Keratinocyte (primary cell): ENCODE results near the gene EYS. TPM values are rescaled to one million over a fixed set of nuclear protein-coding genes. Genes with fewer than 3 reads are reported as not detected.

Experiments
- DNase-seq: peaks from one replicate; pipeline ENCODE4 v3.0.0-alpha.2; 2011; ENCODE audit warnings: low read depth, missing footprints, low spot score
- FAIRE-seq: peaks from 2 replicates; lab custom pipeline; 2011; peaks lifted over from hg19 to GRCh38; lab: Jason Lieb, UNC
- H2AFZ ChIP-seq: 2 replicates; pipeline ENCODE4 v1.6.0; 2012; ENCODE audit warnings: low read length, control low read depth, inconsistent platforms; ENCODE audit not compliant: control insufficient read depth
- H3K27ac ChIP-seq: 2 replicates; pipeline ENCODE4 v1.5.1; 2011; ENCODE audit warnings: low read length; ENCODE audit not compliant: control insufficient read depth, insufficient read depth
- H3K27me3 ChIP-seq: 3 replicates; pipeline ENCODE4 v1.6.0; 2011; ENCODE audit warnings: low read length; ENCODE audit not compliant: control insufficient read depth, insufficient read depth; ENCODE audit errors: extremely low read depth
- H3K36me3 ChIP-seq, 2 experiments: 2 replicates in 1 of 2; 3 replicates in 1 of 2; pipeline ENCODE4 v1.5.1; 2011; ENCODE audit warnings: low read length in 2 of 2, mild to moderate bottlenecking in 1 of 2; ENCODE audit not compliant: control insufficient read depth in 2 of 2, insufficient read depth in 2 of 2; ENCODE audit errors: extremely low read depth in 1 of 2
- H3K4me1 ChIP-seq: 3 replicates; pipeline ENCODE4 v1.5.1; 2011; ENCODE audit warnings: low read length; ENCODE audit not compliant: control insufficient read depth, insufficient read depth; ENCODE audit errors: extremely low read depth
- H3K4me2 ChIP-seq: 3 replicates; pipeline ENCODE4 v1.6.0; 2011; ENCODE audit warnings: low read depth, low read length; ENCODE audit not compliant: control insufficient read depth, insufficient read depth; ENCODE audit errors: extremely low read depth
- H3K4me3 ChIP-seq, 3 experiments: fragments of 200-600 bp in 1 of 3; sonication (generic) in 1 of 3; 2 replicates in 2 of 3; 3 replicates in 1 of 3; pipeline ENCODE4 v1.5.1; 2011 to 2016; ENCODE audit warnings: low read length in 3 of 3, mild to moderate bottlenecking in 3 of 3, control low read depth in 2 of 3, inconsistent platforms in 1 of 3, low read depth in 1 of 3, mixed read lengths in 1 of 3, mixed run types in 1 of 3, moderate library complexity in 1 of 3; ENCODE audit not compliant: control insufficient read depth in 2 of 3, insufficient read depth in 2 of 3; ENCODE audit errors: extremely low read depth in 1 of 3
- H3K79me2 ChIP-seq: 2 replicates; pipeline ENCODE4 v1.6.0; 2012; ENCODE audit warnings: low read length; ENCODE audit not compliant: control insufficient read depth, insufficient read depth
- H3K9ac ChIP-seq: 3 replicates; pipeline ENCODE4 v1.6.0; 2011; ENCODE audit warnings: low read length; ENCODE audit not compliant: control insufficient read depth, insufficient read depth; ENCODE audit errors: extremely low read depth
- H3K9me1 ChIP-seq: 3 replicates; pipeline ENCODE4 v1.6.0; 2011; ENCODE audit warnings: low read length; ENCODE audit not compliant: control insufficient read depth, insufficient read depth; ENCODE audit errors: extremely low read depth
- H3K9me3 ChIP-seq: 2 replicates; pipeline ENCODE4 v1.5.1; 2012; ENCODE audit warnings: low read depth, low read length; ENCODE audit not compliant: control insufficient read depth
- H4K20me1 ChIP-seq: 3 replicates; pipeline ENCODE4 v1.6.0; 2011; ENCODE audit warnings: low read length; ENCODE audit not compliant: control insufficient read depth, insufficient read depth; ENCODE audit errors: extremely low read depth
- CTCF ChIP-seq, 3 experiments: IDR thresholded peaks in 1 of 3; conservative IDR thresholded peaks in 1 of 3; optimal IDR thresholded peaks in 1 of 3; 2 replicates in 2 of 3; 3 replicates in 1 of 3; pipeline versions ENCODE3 to v1.5.1; 2011; ENCODE audit warnings: low read length in 3 of 3, mild to moderate bottlenecking in 3 of 3, moderate library complexity in 2 of 3, control low read depth in 1 of 3, inconsistent platforms in 1 of 3; ENCODE audit not compliant: insufficient read depth in 2 of 3; ENCODE audit errors: extremely low read depth in 1 of 3
- EZH2 ChIP-seq: IDR thresholded peaks from one replicate; pipeline ENCODE4 v1.6.1; 2012; ENCODE audit warnings: inconsistent platforms, mild to moderate bottlenecking, low read length, moderate library complexity
- dilution Hi-C: fragments of 300-500 bp; cut with MboI; formaldehyde crosslinking; loops from one replicate; pipeline ENCODE4 v1.7.0; 2020; ENCODE audit warnings: low sequenced_read_pairs; ENCODE audit not compliant: extremely low pct_ligation_motif_present
- polyA plus RNA-seq, 5 experiments: library from polyadenylated mRNA; depleted of rRNA in 3 of 5; stranded (reverse) in 3 of 5; stranded (forward) in 1 of 5; unstranded in 1 of 5; fragments of >200 nt; gene quantifications; 1 replicate in 1 of 5; 2 replicates in 3 of 5; 3 replicates in 1 of 5; pipeline versions ENCODE4 v1.2.1 to v1.2.3, GENCODE V29; 2011 to 2012; ENCODE audit warnings: missing spikeins in 2 of 5, low read depth in 1 of 5, low replicate concordance in 1 of 5

The EYS gene
- polyA plus RNA-seq, 1 donor (not counting 4 experiments of a cell fraction or from before 2014, with no cell fraction given) = 0.34 TPM

GRCh38 chr6:63856271-63856670, 1850.8 kb downstream of the EYS start:
- Histone ChIP-seq H3K27me3 (peaks cover 5% of the 10 kb centered on the region), H2AFZ (no peak overlapping the region), H3K27ac (no peak overlapping the region), H3K79me2 (no peaks in the 10 kb centered on the region), H3K9ac (no peak overlapping the region), H3K4me3 (no peak overlapping the region), H4K20me1 (no peaks in the 10 kb centered on the region), H3K4me2 (no peak overlapping the region), H3K4me1 (no peaks in the 10 kb centered on the region), H3K9me3 (no peaks in the 10 kb centered on the region), H3K36me3 (no peaks in the 10 kb centered on the region), H3K9me1 (no peaks in the 10 kb centered on the region)
- TF ChIP-seq EZH2 (no peak), CTCF (optimal IDR thresholded peaks at IDR 0.05 in 1 of 3, IDR thresholded peaks at IDR 0.05 in 1 of 3, conservative IDR thresholded peaks at IDR 0.05 in 1 of 3; ENCODE audit: extremely low read depth in 1 of 3, insufficient read depth in 2 of 3, low read length in 3 of 3) (no peak)
- FAIRE-seq = no peak
- dilution Hi-C loops = no loop called here
- DNase-seq = no peak

GRCh38 chr6:63844287-63844686, 1862.7 kb downstream of the EYS start:
- dilution Hi-C loops = no loop called here

More at GRCh38 chr6:63844287-63844686, 1862.7 kb downstream of the EYS start:
- FAIRE-seq (no peak), DNase-seq (no peak)
- no peak overlapping the region for H3K27ac ChIP-seq
- H3K4me1 ChIP-seq = no peaks in the 10 kb centered on the region
- no peaks in the 10 kb centered on the region for H4K20me1 ChIP-seq
- H2AFZ ChIP-seq = no peak overlapping the region
- no peaks in the 10 kb centered on the region for H3K36me3 ChIP-seq
- H3K9me3 ChIP-seq = no peaks in the 10 kb centered on the region
- H3K9ac ChIP-seq = no peak overlapping the region
- no peak overlapping the region for H3K4me3 ChIP-seq
- no peak overlapping the region for H3K4me2 ChIP-seq
- H3K27me3 ChIP-seq = no peaks in the 10 kb centered on the region
- H3K9me1 ChIP-seq = no peaks in the 10 kb centered on the region
- H3K79me2 ChIP-seq = no peaks in the 10 kb centered on the region
- TF ChIP-seq CTCF (optimal IDR thresholded peaks at IDR 0.05 in 1 of 3, IDR thresholded peaks at IDR 0.05 in 1 of 3, conservative IDR thresholded peaks at IDR 0.05 in 1 of 3; ENCODE audit: extremely low read depth in 1 of 3, insufficient read depth in 2 of 3, low read length in 3 of 3) (no peak), EZH2 (no peak)
